Panc1 (cell line): ENCODE measurements around the gene LRP1B.

Experiments used
- CTCF ChIP-seq: fragments of 450-650 bp; IDR thresholded peaks from 2 replicates; pipeline ENCODE4 v1.5.1; 2017; ENCODE audit warnings: mild to moderate bottlenecking
- POLR2AphosphoS5 ChIP-seq: IDR thresholded peaks from 2 replicates; pipeline ENCODE4 v1.6.1; 2012; ENCODE audit warnings: mild to moderate bottlenecking, low read depth, low read length, moderate library complexity
- REST ChIP-seq, 2 experiments: IDR thresholded peaks; 2 replicates each; pipeline ENCODE4 v1.6.1; 2011 to 2012; ENCODE audit warnings: low read depth in 2 of 2, control low read depth in 1 of 2, low read length in 1 of 2, mild to moderate bottlenecking in 1 of 2, moderate library complexity in 1 of 2; ENCODE audit not compliant: insufficient read depth in 1 of 2
- SIN3A ChIP-seq: IDR thresholded peaks from 2 replicates; pipeline ENCODE4 v1.6.1; 2012; ENCODE audit warnings: low read depth, mild to moderate bottlenecking, low read length, moderate library complexity, borderline replicate concordance; ENCODE audit not compliant: insufficient read depth
- TCF7L2 ChIP-seq: IDR thresholded peaks from 2 replicates; pipeline ENCODE4 v1.6.1; 2011; ENCODE audit warnings: mild to moderate bottlenecking, low read depth, low read length, inconsistent platforms

- no peak for TF ChIP-seq CTCF
- TF ChIP-seq SIN3A: no peak
- no peak for TF ChIP-seq REST (IDR thresholded peaks at IDR 0.05; ENCODE audit: insufficient read depth in 1 of 2, low read depth in 2 of 2, low read length in 1 of 2)
- no peak for TF ChIP-seq POLR2AphosphoS5
- TF ChIP-seq TCF7L2: no peak
Observed at GRCh38 chr2:141498561-141498960, 632.3 kb downstream of the LRP1B start.
